GM18511 (cell line): ENCODE measurements around the gene ARHGAP29.

ENCODE experiments used
- ATAC-seq: cut with Tn5 transposase; IDR thresholded peaks from one replicate; pipeline ENCODE4 v1.9.1; 2021; ENCODE audit warnings: mild to moderate bottlenecking, moderate library complexity; ENCODE audit not compliant: unreplicated experiment

Gene ARHGAP29

DNA sequence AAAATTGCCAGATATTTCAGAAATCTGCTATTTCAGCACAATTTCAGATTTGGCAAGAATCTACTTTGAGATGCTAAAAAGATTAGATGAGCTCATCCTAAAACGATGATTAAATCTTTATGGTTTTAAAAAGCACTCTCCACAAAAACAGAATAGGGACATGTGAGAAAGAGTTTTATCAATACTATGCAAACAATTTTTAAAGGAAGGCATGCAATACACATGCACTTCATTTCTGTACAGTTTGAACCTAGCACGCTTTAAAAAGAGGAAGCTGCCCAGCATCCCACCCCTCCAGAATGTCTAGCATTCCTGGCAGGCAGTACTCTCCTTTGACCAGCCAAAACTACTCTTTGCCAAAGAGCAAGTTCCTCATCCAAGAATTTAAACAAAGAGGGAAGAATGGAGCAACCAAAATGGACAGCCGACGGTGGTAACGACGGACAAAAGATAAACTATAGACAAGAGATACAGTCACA is 1.3 kb downstream of the ARHGAP29 start:
- ATAC-seq: no peak

DNA sequence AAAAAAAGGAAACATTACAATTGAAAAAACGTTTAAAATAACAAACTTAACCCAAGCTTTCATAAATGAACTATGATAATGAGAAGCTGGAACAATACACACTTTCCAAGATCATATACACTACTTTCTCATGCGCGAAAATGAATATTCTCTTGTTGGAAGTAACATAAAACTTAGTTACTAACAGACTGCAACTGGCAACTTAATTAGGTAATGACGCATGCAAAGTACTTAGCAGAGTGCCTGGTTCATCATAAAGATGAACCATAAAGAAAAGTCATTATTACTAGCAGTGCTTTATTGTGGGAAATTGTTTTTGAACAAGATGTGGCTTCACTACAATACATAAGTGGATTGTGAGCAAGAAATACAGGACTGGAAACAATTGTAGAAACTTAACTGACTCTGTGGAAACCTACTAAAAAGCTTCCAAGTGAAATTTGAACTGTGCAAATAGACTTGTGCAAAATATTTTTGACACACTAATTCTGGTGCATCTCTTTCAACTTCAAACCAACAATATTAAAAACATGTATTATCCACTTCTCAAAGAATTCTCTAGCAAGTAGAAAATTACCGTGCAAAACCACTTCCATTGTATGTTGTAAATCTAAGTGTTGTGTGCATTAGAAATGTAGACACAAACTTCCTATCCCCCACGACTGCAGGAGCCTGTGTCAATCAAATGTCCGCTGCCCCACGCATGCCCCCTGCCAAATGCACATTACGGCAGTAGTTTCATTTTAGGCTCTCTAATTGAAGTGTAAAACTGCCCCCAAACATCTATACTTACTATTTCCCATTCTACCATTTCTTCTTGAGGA is 2.0 kb downstream of the ARHGAP29 start:
- no peak for ATAC-seq

DNA sequence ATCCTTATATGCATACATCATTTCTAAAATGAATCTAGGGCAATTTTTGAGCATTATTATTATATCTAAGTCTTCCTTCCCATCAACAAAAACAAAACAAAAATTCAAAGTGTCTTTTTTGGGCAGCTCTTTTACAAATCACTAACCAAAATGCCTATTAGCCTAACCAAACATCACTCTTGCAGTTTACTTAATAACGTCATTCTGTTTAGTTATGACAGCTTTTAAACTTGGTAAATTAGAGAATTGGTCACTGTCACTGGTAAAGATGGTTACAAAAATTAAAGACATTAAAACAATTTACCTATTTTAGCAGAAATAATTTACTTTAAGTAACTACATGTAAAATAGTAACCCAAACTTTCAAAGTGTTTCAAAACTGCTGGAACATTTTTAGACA is 2.8 kb downstream of the ARHGAP29 start:
- ATAC-seq: no peak

DNA sequence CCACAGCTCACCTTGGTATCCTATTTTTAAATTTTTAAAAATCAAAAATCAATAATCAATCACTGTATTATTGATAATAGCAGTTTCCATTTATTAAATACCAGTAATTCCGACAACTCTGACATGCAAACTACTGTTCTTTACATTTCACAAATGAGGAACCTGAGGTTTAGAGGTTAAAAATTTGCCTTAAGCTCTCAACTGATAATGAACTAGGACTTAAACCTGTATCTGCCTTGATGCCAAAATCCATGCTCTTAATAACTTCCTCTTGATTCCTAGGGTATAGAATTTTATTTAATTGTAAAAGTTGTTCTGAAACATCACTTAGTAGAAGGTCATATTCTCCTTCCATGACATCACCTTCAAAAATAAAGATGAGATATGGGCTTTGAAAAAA is 5.6 kb downstream of the ARHGAP29 start:
- no peak for ATAC-seq

DNA sequence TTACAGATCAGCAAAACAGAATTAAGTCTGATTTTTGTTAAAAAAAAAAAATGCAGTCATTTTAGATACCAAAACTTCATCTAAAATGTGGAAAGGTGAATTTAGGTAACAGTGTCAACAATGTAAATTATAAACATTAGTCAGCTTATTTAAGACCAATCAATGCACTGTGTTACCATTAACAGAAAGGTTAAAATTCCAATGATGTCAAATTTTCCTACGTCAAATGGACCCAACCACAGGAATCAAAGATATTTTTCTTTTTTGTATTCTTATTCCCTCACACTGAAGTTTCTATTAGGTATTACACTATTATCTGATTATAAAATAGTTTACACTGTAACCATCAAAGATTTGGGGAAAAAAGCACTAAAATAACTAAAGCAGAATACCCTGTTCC is 6.5 kb downstream of the ARHGAP29 start:
- no peak for ATAC-seq

DNA sequence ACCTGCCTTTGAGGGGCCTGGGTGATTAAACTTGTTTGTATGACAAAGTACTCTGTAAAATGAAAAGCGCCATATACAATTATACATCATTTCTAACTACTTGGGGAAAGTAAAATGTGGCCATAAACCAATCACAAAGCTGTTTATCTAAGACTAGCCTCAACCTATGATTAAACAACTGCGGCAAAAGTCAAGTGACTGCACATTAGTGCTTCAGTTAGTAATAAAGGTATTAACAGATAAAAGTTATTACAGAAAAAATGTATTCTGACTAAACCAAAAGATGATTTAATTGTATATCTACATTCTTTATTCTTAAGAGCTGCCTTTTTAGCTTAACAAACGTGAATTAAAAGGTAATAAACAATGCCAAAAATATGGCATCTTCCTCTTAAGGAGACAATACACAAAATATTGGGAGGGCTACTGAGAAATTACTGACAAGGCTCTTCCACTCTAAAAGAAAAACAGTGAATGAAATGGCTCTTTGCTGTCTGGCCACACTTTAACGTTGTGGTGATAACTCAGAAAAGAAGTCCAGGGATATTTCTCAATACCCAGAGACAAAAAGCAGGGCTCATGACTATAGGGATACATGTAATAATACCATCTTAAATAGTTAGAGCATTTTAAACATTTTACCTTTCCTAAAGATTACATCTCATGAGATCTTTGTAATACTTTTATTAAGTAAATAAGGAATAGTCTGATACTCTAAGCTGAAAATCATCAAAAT is 8.6 kb downstream of the ARHGAP29 start:
- no peak for ATAC-seq

DNA sequence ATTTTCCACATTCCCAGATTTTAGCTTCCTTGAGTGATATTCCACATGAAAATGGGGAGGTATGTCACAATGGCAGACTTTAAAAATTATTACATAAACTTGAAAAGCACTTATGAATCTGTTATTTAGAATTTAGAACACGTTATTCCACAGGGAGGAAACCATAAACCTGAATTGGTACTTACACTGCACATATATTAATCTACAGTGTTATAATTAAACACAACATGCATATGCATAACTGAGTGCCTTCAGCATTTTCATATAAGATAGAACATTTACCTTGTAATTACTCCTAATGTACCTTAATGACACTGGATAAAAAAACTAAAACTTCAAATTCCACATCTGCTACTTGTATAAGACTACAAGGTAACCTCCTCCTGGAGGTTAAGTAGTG is 9.8 kb downstream of the ARHGAP29 start:
- no peak for ATAC-seq

DNA sequence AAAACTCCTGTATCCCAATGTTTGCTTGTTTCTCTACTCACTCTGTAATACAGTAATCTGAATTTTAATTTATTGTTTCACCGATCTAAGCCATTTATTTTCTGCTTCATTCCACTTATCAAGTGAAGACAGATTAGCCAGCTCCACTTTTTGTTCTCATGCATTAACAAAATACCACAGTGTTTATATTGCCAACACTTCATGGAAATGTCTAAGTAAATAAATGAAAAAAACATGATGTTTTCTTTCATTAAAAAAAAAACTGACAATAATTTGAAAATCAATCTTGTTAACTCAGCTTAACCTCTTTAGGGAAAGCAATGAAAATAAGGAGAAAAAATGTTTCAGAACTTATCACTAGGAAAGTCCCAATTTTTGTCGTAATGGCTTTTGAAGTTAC is 11.5 kb downstream of the ARHGAP29 start:
- no peak for ATAC-seq

DNA sequence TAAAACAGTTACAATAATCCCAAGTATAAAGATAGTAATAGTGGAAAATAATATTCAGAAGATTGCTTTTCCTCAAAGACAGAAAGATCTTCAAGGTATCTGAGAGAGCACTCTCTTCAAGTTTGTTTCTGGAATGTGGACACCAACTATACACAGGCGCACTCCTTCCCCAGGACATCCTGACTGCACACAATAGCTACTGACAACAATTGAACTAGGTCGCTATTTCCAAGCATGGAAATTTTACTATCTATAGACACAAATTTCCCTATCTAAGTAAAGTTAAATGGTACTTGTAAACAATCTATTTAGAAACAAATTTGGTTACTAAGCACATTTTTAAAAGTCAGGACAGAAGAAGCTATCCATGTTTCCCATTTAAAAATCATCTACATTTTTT is 19.1 kb downstream of the ARHGAP29 start:
- ATAC-seq: no peak

DNA sequence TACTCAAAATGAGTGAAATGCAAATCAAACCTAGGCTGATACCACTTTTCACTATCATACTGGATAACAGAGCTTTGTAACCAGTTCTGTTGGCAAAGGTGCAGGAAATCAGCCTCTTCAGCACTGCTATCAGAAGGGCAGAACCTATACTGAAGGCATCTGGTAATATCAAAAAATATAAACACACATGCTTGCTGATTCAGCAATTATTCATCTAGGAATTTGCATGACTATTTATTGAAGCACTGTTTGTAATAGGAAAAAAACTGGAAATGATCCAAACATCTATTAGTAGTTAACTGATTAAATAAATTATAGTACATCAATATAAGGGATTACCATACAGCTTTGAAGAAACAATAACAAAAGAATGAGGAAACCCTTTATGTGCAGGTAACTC is 21.4 kb downstream of the ARHGAP29 start:
- no peak for ATAC-seq

DNA sequence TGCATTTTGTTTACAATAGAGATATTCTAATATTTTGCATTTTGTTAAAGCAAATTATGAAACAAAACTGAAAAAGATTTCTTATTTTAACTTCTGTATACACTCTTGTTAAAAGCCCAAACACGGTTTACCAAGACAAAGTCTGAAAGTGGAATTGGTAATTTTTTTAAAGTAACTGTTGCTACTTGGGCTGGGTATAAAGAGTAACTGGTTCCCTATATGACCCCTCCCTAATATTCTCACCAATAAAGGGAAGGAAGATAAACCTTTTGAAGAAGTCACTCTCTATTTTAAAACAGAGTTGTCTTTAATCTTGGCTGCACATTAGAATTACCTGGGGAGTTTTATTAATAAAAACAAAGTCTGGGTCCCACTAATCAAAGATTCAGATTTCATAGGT is 27.4 kb downstream of the ARHGAP29 start:
- ATAC-seq: no peak

DNA sequence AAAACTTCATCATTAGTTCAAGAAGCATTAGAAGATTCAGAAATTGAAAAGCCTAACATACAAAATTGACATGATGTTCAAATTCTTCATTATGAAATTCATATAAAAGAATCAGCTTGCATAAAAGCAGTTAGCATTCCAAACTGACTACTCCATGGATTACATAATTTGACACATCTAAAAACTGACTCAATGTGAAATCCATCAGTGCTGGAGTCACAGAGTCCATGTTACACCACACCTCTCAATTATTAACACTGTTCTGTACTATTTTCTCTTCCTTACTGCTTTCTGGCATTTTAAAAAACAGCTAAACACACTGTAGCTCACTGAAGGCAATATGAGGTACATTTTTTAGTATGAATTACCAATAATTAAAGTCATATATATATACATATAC is 28.0 kb downstream of the ARHGAP29 start:
- ATAC-seq: no peak

DNA sequence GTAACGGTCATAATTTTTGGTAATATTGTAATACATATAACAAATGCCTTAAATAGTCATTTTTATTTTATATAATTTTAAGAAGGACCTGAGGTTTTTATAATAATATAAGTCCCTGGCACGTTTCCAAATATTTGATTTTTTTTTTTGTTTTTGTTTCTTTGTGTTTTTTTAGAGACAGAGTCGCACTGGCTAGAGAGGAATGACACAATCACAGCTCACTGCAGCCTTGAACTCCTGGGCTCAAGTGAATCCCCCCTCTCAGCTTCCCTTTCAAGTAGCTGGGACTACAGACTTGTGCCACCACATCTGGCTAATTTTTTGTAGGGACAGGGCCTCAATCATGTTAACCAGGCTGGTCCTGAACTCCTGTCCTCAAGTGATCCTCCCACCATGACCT is 29.7 kb downstream of the ARHGAP29 start:
- ATAC-seq: no peak

DNA sequence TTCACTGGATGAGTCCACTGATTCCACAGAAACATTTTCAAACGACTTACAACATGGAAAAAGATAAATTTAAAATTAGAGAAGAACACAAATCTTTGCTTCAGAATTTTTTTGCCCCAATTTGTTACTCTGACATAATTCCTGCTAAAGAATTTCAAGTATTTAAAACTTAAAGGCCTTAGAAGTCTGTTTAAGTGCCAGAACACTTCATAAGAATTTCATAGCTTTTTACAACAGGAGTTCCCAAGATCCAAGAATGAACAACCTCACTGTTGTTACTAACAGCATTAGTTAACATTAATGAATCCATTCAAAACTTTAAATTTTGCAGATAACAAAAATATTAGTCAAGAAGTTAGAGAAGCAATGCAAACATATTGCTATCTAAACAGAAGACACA is 31.7 kb downstream of the ARHGAP29 start:
- no peak for ATAC-seq

DNA sequence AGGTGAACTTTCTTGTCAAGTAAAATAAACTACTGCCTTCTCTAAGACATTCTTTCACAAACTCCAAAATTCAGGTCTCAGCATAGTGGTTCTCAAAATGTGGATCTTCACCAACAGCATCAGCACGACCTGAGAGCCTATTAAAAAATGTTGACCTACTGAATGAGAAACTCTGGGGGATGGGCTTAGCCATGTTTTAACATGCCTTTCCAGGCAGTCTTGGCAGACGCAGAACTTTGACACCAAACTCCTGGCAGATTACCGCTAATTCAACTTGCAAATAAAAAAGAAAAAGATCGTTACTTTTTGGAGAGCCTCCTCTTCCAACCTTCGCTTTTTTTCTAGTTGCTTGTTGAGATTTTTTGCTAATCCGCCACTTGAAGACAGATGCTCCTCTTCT is 35.1 kb downstream of the ARHGAP29 start:
- no peak for ATAC-seq

DNA sequence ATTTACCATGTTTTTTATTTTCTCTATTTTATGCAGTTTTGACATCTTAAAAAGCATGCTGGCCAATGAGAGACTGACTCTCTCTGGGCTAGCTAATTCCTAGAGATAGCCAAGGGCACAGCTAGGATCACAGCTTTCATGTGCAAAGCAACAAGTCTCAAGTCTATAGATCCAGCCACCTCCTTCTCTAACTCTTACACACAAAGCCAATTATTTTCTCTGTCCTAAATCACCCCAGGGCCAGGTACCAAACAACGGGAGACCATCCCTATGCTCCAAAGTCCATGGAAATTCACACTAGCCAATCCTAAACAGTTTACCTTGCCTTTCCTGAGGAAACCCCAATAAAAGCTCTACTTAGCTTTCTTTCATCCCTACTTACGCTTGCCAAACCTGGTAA is 38.0 kb downstream of the ARHGAP29 start:
- ATAC-seq: no peak

DNA sequence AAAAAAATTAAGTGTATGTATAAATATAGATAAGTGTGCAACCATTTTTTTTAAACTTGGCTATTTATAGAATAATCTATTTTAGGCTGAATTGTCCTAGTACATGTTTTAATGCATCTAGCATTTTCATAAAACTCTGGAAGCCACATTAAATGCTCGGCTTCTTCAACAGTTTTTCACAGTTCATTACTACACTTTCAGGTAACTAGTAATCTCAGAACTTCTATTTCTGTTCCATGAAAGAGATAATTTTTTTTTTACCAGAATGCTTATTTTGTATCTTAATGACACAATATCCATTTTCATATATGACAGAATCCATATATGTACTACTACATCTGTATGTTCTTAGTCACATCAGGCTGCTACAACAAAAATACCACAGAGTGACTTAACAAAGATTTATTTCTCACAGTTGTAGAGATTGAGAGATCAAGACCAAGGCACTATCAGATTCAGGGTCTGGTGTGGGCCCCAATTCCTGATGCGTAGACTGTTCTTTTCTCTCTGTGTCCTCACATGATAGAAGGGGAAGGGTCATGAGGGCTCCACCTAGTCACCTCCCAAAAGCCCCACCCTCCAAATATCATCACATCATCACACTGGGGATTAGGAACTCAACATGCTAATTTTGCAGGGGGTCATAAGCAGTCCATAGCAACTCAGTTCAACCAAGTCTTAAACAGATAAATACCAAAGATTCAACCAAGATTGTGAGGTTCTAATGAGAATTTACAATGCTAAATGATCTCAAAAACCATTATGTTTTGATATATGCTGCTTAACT is 43.1 kb downstream of the ARHGAP29 start:
- ATAC-seq: no peak

DNA sequence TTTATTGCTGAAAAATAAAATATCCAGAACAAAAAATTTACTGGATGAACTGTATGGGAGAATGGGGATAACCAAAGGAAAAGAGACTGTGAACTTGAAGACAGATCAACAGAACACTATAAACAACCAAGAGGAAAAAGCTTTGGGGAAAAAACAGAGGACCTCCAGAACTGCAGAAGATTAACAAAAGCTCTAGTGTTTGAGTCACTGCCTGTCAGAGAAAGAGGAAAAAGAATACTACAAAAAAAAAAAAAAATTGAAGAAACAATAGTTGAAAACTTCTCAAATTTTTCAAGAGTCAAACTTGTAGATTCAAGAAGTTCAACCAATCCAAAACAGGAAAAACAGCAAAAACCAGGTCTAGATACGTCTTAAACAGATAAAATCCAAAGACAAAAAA is 44.3 kb downstream of the ARHGAP29 start:
- no peak for ATAC-seq

DNA sequence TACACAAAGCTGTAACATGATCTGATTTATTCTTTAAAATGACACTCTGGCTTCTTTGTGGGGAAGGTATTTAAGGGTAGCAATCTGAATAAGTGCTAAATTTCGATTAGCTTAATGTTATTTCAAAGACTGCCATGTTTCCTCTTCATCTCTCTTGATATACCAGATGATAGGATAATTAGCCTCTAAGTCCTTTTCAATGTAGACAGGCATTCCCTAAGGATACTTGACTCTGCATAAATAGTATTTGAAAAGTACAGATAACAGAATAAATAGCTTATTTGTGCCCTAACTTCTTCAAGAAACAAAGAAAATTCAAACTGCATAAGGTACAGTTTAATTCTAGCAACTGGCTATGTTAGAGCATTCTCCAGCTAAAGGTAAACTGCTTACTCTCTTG is 46.2 kb downstream of the ARHGAP29 start:
- no peak for ATAC-seq

DNA sequence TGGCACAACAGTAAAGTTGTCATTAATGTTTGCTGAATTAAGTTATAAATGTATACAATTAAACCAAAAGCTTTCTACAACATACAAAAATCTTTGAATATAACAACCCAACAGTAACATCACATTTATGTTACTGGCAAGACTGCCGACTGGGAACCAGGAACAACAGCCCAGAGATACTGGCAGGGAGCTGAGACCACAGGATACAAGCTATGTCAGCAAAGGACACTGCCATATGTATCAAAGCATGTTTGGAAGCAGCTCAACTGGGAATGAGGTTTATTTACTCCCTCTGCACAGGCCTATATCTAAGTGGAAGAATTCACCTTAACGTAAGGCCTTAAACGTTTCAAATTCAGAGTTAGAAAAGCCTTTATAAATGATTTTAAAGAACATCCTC is 50.4 kb downstream of the ARHGAP29 start:
- no peak for ATAC-seq

DNA sequence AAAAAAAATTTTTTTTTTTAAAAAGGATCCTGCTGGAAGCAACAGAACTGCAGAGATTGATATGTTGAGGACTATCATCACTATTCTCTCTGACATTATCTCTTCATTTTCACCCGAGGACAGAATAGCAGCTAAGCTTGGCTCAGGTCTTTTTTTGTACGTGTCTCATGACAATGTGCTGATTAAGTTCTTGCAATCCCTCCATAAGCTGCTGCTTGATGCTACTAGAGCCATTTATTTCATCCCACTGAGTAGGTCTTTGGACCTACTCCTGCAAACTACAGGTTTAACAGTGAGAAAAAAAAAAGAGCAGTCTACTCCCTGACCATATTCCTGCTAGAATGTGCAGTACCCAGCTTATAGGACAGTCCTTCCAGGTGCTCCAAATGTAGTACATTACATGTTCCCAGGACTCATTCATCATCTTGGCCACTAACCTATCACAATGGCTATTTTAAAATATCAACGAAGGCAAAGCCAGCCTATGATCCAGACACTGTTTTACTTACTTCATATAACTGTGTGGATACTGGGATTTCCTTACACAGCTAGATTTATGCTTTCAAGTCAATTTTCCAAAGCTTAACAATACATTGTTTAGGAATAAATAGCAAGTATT is 54.1 kb downstream of the ARHGAP29 start:
- ATAC-seq: no peak
